Nephron (organoid): Measurements from ENCODE around the gene VENTX.

Experiments
- H3K27ac Mint-ChIP-seq, 3 experiments: 2 replicates each; pipeline ENCODE4 v1.8.0; 2020; ENCODE audit warnings: mixed read lengths in 3 of 3, mild to moderate bottlenecking in 2 of 3, moderate library complexity in 1 of 3
- H3K27me3 Mint-ChIP-seq: 2 replicates; pipeline ENCODE4 v1.8.0; 2021; ENCODE audit warnings: low read depth, mild to moderate bottlenecking, moderate library complexity, mixed read lengths
- H3K36me3 Mint-ChIP-seq: 2 replicates; pipeline ENCODE4 v1.8.0; 2020; ENCODE audit warnings: low read depth, mixed read lengths
- H3K4me1 Mint-ChIP-seq: 2 replicates; pipeline ENCODE4 v1.8.0; 2020; ENCODE audit warnings: mixed read lengths
- H3K4me3 Mint-ChIP-seq, 3 experiments: 2 replicates each; pipeline ENCODE4 v1.8.0; 2020; ENCODE audit warnings: mild to moderate bottlenecking in 3 of 3, mixed read lengths in 3 of 3, moderate library complexity in 2 of 3
- H3K9me3 Mint-ChIP-seq: 2 replicates; pipeline ENCODE4 v1.8.0; 2020; ENCODE audit warnings: mixed read lengths
- CTCF ChIP-seq, 3 experiments: fragments of 200-600 bp; sonication (generic); IDR thresholded peaks; one replicate each; pipeline ENCODE4 v1.5.0; 2021; ENCODE audit warnings: antibody characterized with exemption in 3 of 3; ENCODE audit not compliant: unreplicated experiment in 3 of 3

Gene VENTX

GRCh38 chr10:133272301-133272963 lies 34.8 kb downstream of the VENTX start:
- Mint-ChIP-seq H3K9me3 (no peaks in the 10 kb centered on the region), H3K36me3 (no peaks in the 10 kb centered on the region)
- no peak for TF ChIP-seq CTCF (IDR thresholded peaks at IDR 0.05; ENCODE audit: unreplicated experiment in 3 of 3)

GRCh38 chr10:133272964-133273420 lies 35.3 kb downstream of the VENTX start:
- H3K36me3 Mint-ChIP-seq = no peaks in the 10 kb centered on the region
- TF ChIP-seq CTCF (IDR thresholded peaks at IDR 0.05; ENCODE audit: unreplicated experiment in 3 of 3) = no peak
- H3K4me1 Mint-ChIP-seq = no peaks in the 10 kb centered on the region
- no peak overlapping the region for H3K27ac Mint-ChIP-seq
- peaks cover 15% of the 10 kb centered on the region for H3K27me3 Mint-ChIP-seq
- H3K4me3 Mint-ChIP-seq = no peak overlapping the region
- H3K9me3 Mint-ChIP-seq = no peaks in the 10 kb centered on the region

More at GRCh38 chr10:133272301-133272963, 34.8 kb downstream of the VENTX start:
- Mint-ChIP-seq H3K27me3 (peaks cover 9% of the 10 kb centered on the region), H3K4me3 (no peak overlapping the region), H3K4me1 (no peaks in the 10 kb centered on the region), H3K27ac (no peak overlapping the region)

- peaks cover 15% of the 10 kb centered on the region for H3K27me3 Mint-ChIP-seq
Measured at GRCh38 chr10:133273534-133274143, 36.0 kb downstream of the VENTX start.

GRCh38 chr10:133274751-133275683 lies 37.4 kb downstream of the VENTX start:
- Mint-ChIP-seq H3K4me1 (no peaks in the 10 kb centered on the region), H3K27me3 (peaks cover 15% of the 10 kb centered on the region), H3K36me3 (no peaks in the 10 kb centered on the region), H3K4me3 (no peak overlapping the region), H3K27ac (no peak overlapping the region), H3K9me3 (no peaks in the 10 kb centered on the region)
- no peak for TF ChIP-seq CTCF (IDR thresholded peaks at IDR 0.05; ENCODE audit: unreplicated experiment in 3 of 3)

More at GRCh38 chr10:133273534-133274143, 36.0 kb downstream of the VENTX start:
- Mint-ChIP-seq H3K9me3 (no peaks in the 10 kb centered on the region), H3K4me1 (no peaks in the 10 kb centered on the region), H3K27ac (no peak overlapping the region), H3K36me3 (no peaks in the 10 kb centered on the region), H3K4me3 (no peak overlapping the region)
- no peak for TF ChIP-seq CTCF (IDR thresholded peaks at IDR 0.05; ENCODE audit: unreplicated experiment in 3 of 3)

GRCh38 chr10:133275684-133276092 lies 38.0 kb downstream of the VENTX start:
- no peak overlapping the region for H3K27ac Mint-ChIP-seq
- H3K36me3 Mint-ChIP-seq = no peaks in the 10 kb centered on the region
- H3K9me3 Mint-ChIP-seq = no peaks in the 10 kb centered on the region
- peaks cover 15% of the 10 kb centered on the region for H3K27me3 Mint-ChIP-seq
- no peak for TF ChIP-seq CTCF (IDR thresholded peaks at IDR 0.05; ENCODE audit: unreplicated experiment in 3 of 3)
- H3K4me3 Mint-ChIP-seq = no peak overlapping the region
- H3K4me1 Mint-ChIP-seq = no peaks in the 10 kb centered on the region
